NCI-H1105 treated with DMSO at 0.1 percent for 48 hours (cell line): ENCODE data around the gene IRGC.

Source experiments
- DNase-seq: peaks from one replicate; lab custom pipeline; 2025; lab: John Stamatoyannopoulos, UW

Gene IRGC

DNA sequence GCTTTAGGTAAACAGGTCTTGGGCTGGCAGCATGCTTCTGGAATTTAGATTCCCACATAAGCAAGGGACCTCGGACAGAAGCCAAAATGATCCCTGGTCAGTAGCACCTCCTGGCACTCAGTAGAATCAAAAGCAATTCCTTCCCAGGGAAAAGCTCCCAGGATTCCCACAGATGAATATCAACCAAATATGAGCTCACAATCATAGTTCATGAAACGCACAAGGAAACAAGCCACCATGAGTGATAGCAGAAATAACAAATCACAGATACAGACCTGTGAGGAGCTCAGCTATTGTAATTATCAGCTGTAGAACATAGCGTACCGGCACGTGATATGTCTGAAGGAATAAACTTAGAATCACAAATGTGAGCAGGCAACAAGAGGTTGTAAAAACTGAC lies 24.1 kb upstream of the IRGC start:
- no peak for DNase-seq

DNA sequence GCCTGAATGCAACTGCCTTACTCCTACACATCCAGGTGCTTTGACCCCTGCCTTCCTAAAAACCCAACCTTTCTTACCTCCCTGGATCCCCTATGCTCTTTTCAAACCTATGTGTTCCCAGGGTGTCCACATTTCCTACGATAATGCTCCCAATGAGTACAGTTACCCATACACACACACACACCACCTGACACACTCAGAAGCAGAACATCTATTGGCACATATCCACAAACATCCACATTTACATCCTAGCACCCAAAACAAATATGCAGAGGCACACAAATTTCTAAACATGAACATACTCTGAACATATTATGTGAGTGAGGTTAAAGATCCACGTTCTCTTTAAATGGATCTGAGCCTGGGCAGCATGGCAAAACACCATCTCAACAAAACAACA lies 23.5 kb upstream of the IRGC start:
- no peak for DNase-seq

DNA sequence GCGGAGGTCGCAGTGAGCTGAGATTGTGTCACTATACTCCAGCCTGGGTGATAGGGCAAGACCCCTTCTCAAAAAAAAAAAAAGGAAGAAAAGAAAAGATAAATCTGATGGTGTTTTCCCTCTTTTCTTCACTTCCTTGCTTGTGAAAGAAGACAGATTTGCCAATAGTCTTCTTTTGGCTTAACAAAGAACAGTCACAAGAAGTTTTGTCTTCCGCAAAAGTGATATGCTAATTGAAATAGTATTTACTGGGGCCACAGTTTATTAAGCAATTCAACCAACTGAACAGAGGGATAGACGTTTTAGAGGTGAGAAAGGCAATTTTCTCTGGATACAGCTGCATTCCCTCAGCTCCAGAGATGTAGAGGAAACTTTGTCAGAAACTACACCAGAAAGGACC lies 23.0 kb upstream of the IRGC start:
- no peak for DNase-seq

DNA sequence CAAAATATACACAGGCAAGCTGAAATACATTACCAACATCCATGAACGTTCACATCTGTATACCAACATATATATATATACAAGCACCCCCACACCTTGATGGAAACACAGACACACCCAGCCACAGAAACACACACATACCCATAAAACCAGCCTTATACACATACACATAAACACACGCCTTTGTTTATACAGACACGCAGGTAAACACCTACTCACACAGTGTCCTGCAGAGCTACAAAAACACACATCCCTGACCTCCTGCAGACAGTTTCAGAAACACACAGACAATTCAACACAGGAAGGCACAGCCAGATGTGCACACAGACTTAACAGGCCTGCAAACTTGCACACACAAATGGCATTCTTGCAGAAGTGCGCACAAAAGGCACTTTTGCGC lies 21.3 kb upstream of the IRGC start:
- no peak for DNase-seq

DNA sequence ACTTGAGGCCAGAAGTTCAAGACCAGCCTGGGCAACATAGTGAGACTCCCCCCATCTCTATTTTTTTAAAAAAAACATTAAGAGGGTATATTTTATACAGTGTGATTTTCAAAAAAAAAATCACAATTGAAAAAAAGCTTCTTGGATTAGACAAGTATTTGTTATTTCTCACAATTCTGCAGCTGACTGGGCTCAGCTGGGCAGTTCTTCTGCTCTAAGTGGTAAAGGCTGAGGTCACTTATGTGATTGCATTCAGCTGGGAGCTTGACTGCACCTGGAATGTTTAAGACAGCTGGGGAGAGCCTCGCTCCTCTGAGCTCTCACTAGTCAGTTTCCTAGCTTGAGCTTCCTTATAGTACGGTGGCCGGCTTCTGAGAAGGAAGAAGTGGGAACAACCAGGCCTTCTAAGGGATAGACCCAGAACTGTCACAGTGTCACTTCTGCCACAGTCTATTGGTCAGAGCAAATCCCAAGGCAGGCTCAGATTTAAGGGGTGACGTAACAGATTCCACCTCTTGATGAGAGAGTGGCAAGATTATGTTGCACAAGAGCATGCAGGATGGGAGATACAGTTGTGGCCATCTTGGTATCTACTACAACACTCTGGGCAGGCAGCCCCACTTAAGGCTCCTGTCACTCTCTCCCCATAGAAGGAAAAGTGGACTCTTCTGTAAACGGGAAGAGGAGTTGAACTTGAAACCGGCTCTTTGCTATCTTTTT lies 19.7 kb upstream of the IRGC start:
- no peak for DNase-seq

DNA sequence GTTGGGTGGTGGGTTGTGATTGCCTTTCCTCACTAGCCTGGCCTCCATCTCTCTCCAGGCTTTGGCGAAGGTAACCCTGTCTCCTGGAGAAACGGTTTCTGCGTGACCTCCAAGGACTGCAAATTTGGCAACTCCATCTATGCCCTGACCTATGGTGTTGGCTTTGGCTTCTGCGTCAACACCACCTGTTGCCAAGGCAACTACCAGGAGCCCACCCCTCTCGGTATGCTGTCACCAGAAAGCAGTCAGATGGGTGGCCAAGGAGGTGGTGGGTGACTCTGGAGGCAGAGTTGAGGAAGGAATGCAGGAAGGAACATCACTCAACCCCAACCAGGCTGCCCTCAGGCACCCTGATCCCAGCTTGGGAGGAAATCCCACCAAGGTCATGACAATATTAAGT lies 18.6 kb upstream of the IRGC start:
- no peak for DNase-seq

DNA sequence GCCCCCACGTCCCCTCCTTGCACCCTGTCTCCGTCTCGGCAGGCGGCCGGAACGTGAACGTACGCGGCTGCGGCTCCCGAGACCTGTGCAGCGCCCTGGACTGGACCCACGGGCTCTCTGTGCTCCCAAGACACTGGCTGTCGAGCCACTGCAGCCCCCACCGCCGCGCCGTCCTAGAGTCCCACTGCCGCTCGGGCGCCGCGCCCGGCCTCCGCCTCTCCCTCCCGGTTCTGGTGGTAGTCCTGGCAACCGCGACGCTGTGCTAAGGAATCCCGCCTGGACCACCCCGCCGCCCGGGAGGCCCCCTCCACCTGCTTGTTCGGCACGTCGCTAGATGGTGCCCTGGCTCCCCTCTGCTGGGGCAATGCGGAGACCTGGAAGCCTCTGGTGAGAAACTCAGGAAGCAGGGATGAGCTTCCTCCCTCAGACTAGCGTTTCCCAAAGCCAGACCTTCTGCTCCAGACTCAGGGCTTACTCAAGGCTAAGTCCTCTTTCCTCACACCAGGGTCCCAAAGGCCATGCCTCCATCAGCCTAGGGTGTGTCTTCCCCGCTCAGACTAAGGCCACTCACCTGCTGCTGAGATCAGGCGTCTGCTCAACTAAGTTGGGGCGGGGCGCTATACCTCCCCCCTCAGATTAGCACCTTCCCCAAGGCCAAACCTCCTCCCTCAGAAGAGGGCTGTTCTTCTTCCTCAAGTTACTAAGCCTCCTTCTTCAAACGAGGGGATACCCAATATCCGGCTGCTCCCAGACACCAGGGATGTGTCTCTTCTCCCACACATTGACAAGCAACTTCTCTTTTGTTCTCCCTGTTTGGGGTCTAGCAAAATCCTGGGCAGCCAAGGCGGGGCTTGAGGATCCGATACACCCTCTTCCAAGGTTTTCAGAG lies 16.1 kb upstream of the IRGC start:
- DNase-seq = peak; percentile 7

DNA sequence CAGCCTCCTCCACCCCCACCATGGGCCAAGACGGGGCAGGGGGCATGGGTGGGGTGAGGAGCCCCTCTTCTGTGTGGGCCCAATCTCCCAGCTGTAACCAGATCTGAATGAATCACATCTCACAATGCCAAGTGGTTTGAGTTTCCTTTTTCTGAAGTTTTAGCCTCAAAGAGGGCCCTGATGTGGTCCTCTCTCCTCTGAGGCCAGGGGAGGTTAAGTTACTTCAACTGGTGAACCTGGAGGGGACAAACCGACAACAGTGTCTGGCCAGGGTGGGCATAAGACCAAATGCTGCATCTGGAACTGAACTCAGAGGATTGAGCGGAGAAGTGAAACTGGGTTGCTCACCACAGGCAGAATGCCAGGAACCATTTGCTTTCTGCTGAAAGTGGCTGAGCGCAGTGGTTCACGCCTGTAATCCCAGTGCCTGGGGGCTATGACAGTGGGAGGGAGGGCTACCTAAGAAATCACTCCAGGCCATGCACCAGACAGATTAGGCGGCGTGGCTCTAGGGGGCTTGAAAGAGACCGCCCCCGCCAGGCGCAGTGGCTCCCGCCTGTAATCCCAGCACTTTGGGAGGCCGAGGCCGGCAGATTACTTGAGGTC lies 15.4 kb upstream of the IRGC start:
- DNase-seq = no peak

DNA sequence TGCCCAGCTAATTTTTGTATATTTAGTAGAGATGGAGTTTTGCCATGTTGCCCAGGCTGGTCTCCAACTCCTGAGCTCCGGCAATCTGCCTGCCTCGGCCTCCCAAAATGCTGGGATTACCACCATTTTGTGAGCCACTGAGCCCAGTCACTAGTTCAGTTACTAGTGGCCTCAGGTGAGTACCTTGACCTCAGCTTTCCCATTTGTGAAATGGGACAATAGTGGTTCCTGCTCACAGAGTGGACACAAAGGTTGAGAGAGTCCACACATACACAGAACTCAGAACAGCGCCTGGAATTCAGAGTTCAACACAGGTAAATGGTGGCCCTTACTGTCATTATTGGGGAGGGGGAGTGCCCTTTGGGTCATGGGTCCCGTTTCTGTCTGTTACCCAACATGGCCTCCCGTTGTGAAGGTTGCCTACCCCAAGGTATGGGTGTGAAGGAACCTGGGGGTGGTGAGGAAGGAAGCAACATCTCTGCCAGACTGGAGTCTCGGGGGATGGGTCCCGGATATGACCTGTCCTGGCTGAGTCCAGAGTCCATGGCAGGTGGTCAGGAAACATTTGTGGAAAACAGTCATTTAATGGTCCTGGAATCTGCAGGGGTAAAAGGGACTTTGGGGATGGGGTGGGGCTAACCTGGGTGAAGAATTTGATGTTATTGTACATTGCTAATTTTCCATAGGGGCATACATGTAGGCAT lies 11.7 kb upstream of the IRGC start:
- DNase-seq = no peak

DNA sequence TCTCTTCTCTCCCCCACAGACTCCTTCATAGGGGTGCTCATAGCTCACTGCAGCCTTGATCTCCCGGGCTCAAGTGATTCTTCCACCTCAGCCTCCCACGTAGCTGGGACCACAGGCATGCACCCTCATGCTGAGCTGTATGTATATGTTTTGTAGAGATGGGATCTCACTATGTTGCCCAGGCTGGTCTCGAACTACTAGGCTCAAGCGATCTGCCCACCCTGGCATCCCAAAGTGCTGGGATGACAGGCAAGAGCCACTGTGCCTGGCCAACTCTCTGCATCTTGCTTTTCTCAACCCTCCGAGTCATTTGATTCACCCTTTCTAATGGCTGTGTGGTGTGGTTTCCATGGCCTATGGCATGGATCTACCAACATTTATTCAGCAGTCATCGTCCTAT lies 10.1 kb upstream of the IRGC start:
- no peak for DNase-seq

DNA sequence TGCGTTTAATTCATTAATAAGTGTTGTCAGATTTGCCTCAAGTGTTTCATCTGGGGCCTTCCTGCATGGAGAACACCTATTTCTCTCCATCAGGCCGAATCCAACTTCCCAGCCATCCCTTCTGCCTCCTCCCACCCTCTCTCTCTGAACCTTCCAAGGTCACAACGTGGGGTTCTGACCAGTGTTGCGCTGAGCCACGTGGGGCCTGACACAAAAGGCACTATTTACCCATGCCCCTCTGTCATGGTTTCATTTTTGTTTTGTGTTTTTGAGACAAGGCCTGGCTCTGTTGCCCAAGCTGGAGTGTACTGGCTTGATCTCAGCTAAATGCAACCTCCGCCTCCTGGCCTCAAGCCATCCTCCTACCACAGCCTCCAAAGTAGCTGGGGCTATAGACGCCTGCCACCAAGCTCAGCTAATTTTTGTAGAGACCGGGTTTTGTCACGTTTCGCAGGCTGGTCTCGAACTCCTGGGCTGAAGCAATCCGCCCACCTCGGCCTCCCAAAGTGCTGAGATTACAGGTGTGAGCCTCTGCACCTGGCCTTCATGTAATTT lies 8.6 kb upstream of the IRGC start:
- DNase-seq = no peak

DNA sequence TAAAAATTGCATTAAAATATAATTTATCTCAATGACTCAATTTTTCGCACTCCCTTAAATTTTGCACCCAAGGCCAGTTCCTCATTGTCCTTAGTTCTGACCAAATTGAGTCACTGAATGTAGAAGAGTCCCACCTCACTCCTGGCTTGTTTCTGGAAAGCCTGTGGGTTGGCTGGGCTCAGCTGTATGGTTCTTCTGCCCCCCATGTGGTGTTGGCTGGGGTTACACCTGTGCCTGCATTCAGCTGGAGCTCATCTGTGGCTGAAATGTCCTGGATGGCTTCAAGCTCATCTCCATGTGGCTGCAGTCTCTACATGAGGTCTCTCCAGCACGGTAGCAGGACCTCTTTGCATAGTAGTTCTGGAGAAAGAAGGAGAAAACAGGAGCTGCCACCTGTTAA lies 7.2 kb upstream of the IRGC start:
- DNase-seq = no peak

DNA sequence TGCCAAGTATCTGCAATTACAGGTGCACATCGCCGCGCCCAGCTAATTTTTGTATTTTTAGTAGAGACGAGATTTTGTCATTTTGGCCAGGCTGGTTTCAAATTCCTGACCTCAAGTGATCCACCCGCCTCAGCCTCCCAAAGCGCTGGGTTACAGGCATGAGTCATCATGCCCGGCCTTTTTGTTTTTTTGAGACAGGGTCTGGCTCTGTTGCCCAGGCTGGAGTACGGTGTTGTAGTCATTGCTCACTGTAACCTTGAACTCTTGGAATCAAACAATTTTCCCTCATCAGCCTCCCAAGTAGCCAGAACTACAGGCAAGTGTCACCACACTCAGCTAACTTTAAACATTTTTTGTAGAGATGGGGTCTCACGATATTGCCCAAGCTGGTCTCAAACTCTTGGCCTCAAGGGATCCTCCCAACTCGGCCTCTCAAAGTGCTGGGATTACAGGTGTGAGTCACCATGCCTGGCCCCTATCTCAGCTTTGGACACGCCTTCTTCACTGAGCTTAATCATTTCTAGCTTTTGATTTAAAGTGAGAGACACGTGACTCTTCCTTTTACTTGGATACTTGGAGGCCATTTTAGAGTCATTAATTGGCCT lies 4.0 kb upstream of the IRGC start:
- DNase-seq = no peak

DNA sequence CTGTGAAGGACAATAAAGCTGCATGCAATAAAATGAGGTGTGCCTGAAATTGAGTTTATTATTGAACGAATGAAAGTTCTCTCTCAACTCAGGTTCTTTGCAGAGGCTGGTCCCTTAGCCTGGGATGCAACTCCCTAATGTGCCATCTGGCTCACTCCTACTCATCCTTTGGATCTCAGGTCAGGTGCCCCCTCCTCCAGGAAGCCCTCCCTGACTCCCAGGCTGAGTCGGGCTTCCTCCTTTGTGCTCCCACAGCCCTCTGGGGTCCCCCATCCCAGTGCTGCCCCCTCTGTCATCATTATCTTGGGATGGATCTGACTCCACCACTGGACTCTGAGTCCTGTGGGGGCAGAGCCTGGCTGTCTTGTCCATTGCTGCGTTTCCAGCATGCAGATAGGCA lies 2.7 kb upstream of the IRGC start:
- DNase-seq = no peak

DNA sequence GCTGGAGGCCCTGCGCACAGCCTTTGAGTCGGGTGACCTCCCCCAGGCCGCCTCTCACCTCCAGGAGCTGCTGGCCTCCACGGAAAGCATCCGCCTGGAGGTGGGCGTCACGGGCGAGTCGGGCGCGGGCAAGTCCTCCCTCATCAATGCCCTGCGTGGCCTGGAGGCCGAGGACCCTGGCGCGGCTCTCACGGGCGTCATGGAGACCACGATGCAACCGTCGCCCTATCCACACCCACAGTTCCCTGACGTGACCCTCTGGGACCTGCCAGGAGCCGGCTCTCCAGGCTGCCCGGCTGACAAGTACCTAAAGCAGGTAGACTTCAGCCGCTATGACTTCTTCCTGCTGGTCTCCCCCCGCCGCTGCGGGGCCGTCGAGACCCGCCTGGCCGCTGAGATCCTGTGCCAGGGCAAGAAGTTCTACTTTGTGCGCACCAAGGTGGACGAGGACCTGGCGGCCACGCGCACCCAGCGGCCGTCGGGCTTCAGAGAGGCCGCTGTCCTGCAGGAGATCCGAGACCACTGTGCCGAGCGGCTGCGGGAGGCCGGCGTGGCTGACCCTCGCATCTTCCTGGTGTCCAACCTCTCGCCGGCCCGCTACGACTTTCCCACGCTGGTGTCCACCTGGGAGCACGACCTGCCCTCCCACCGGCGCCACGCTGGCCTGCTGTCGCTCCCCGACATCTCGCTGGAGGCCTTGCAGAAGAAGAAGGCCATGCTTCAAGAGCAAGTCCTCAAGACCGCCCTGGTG lies 2.9 kb downstream of the IRGC start:
- no peak for DNase-seq

DNA sequence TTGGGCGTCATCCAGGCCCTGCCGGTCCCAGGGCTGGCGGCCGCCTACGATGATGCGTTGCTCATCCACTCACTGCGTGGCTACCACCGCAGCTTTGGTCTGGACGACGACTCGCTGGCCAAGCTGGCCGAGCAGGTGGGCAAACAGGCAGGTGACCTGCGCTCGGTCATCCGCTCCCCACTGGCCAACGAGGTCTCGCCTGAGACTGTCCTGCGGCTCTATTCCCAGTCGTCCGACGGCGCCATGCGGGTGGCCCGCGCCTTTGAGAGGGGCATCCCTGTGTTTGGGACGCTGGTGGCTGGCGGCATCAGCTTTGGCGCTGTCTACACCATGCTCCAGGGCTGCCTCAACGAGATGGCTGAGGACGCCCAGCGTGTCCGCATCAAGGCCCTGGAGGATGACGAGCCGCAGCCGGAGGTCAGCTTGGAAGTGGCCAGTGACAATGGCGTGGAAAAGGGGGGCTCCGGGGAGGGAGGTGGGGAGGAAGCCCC lies 3.5 kb downstream of the IRGC start:
- DNase-seq = no peak

DNA sequence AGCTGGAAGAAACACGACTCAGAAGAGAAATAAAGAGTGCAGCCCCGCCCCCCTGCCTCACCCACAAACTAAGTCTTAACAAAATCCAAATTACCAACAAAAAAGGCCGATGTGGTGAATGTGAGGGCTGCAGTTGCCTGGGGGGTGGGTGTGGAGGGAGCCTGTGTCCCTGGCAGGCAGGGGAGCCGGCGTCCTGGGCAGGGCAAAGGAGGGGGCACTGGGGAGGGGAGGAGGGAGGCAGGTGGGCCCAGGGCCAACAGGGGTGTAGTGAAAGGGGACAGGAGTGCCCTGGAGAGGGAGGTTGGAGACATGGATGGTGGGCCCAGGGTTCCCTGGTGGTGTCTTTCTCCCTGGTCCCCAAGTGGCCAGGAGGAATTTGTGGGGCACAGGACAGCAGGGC lies 4.0 kb downstream of the IRGC start:
- DNase-seq = no peak

DNA sequence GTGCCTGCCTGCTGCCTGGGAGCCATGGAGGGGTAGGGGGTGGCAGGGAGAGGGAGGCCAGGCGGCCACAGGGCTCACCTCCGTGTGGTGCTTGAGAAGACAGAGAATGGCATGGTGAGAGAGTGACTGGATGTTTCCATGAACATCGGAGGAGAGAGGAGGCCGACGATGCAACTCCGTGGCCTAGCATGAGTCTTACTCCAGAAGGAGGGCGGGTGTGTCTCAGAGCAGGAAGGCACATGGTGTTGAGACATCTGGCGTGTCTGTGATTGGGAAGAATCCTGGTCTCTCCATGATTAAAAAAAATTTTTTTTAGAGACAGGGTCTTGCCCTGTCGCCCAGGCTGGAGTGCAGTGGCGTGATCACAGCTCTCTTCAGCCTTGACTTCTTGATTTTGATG lies 5.1 kb downstream of the IRGC start:
- DNase-seq = no peak

DNA sequence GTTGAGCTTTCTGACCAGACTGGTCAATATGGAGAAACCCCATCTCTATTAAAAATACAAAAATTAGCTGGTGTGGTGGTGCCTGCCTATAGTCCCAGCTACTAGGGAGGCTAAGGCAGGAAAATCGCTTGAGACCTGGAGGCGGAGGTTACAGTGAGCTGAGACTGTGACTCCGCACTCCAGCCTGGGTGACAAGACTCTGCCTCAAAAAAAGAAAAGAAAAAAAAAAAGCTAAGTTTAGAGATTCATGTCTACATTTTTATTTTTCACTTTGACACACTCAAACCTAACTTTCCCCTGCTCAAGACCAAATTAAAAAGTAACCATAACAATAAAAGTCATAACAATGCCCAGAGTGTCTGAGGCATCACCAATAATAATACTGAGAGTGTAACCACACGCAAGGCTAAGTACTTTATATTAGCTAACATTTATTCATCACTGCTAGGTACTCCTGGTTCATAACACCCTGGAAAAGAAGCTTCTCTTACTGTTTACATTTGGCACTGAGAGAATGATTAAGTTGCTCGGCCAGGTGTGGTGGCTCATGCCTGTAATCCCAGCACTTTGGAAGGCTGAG lies 5.7 kb downstream of the IRGC start:
- DNase-seq = no peak

DNA sequence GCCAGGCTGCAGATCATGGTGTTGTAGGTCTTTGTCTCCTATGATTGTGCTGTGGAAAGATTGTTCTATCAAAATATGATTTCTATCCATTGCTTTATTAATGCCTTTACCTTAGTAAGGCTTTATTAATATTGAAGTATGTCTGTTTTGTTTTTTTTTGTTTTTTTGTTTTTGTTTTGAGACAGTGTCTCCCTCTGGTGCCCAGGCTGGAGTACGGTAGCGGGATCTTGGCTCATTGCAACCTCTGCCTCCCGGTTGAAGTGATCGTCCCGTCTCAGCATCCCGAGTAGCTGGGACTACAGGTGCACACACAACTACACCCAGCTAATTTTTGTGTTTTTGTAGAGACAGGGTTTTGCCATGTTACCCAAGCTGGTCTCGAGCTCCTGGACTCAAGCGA lies 7.7 kb downstream of the IRGC start:
- no peak for DNase-seq

DNA sequence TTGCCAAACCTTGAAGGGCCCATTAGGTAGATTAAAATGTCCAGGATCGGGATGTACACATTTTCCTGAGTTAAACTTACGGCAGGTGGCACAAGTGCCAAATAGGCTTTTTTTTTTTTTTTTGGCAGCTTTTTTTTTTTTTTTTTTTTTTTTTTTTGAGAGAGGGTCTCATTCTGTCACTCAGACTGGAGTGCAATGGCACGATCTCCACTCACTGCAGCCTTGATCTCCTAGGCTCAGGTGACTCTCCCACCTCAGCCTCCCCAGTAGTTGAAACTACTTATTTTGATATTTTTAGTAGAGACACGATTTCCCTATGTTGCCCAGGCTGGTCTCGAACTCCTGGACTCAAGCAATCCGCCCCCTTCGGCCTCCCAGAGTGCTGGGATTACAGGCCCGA lies 9.0 kb downstream of the IRGC start:
- no peak for DNase-seq
